Measurements from ENCODE around the gene OLFML2A.
"Not testable (repeated sequence)": the region's sequence is repeated elsewhere in the genome, so short reads cannot be mapped to it uniquely, and the experiment has no call there.

The OLFML2A gene

GRCh38 chr9:124820698-124821623 lies 44.0 kb downstream of the OLFML2A start:
- DNase-seq (ENCODE audit: low read depth in 2 of 2) = no peak

DNA sequence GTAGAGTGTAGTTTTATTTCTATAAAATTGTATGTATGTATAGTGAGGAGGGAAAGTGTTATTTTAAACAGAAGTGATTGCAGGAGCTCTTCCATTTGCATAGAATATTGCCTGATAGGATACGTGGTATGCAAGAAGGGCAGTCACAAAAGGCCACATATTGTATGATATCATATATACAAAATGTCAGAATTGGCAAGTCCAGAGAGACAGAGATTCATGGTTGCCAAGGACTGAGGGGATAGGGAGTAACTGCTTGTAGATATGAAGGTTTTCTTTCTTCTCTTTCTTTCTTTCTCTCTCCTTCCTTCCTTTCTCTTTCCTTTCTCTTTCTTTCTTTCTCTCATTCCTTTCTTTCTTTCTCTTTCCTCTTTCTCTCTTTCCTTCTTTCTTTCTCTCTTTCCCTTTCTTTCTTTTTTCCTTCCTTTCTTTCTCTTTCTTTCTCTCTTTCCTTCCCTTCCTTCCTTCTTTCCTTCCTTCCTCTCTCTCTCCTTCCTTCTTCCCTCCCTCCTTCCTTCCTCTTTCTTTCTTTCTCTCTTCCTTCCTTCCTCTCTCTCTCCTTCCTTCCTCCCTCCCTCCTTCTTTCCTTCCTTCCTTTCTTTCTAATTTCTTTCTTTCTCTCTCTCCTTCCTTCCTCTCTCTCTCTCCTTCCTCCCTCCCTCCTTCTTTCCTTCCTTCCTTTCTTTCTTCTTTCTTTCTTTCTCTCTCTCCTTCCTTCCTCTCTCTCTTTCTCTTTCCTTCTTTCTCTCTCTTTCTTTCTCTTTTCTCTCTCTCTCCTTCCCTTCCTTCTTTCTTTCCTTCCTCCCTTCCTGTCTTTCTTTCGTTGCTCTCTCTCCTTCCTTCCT lies 51.8 kb downstream of the OLFML2A start:
- no peak for DNase-seq (ENCODE audit: low read depth in 2 of 2)

DNA sequence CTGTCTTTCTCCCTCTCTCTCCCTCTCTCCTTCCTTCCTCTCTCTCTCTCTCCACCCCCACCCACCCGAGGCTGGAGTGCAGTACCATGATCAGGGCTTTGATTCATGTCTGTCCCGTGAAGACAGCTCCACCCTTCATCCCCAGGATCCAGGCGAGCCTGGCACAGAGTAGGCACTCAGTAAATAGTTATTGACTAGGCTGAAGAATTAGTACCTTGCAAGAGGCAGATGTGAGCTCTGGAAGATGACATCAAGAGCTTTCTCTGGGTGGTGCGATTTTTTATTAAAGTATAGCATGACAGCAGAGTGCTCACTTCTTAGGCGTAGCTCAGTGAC lies 52.4 kb downstream of the OLFML2A start:
- no peak for DNase-seq (ENCODE audit: low read depth in 2 of 2)

GRCh38 chr9:124830593-124830992 lies 53.7 kb downstream of the OLFML2A start:
- DNase-seq (ENCODE audit: low read depth in 2 of 2) = no peak

DNA sequence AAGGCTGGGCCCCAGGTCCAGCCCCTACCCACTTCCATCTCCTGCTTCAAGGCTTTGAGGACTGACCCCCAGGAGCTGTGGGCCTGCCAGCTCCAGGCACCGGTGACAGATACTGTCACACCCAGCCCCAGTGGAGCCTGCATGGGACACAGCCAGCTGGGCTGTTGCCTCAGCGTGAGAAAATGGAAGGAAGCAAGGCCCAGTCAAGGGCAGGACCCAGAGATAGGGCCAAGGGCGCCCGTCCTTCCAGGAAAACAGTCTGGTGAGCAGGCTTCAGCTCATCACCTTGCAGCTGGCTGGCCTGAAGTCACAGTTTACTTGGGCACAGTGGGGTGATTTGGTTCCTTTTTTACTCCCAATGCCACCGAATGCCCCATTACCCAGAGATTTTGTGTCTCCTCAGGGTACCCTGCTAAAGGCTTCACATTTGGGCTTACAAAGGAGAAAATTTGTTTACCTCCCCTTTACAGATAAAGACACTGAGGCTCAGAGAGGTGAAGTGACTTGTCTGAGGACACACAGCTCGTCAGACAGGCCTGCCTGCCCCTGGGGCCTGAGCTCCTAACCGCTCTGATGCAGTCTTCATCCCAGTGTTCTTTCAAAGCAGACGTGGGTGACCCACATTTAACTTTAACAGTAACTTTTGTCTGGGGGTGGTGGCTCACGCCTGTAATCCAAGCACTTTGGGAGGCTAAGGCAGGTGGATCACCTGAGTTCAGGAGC lies 54.9 kb downstream of the OLFML2A start:
- DNase-seq (ENCODE audit: low read depth in 2 of 2) = no peak

DNA sequence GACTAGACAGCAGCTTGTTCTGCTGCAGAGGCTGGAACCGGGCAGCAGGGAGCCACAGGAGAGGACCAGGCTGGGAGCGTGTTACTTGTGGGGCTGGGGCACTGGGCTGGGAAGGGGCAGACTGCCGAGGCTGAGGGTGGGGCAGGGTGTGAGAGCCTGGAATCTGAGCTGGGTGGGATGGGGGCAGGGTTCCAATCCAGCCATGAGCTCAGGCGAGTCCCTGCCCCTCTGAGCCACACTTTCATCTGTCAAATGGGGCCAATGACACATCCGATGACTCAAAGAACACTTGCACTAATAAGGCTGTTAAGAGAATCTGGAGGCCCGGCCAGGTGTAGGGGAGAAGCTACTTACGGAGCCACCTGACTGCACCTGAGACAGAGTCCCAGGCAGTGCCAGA lies 57.7 kb downstream of the OLFML2A start:
- DNase-seq (ENCODE audit: low read depth in 2 of 2) = no peak

GRCh38 chr9:124835026-124835557 lies 58.2 kb downstream of the OLFML2A start:
- DNase-seq (ENCODE audit: low read depth in 2 of 2) = no peak

DNA sequence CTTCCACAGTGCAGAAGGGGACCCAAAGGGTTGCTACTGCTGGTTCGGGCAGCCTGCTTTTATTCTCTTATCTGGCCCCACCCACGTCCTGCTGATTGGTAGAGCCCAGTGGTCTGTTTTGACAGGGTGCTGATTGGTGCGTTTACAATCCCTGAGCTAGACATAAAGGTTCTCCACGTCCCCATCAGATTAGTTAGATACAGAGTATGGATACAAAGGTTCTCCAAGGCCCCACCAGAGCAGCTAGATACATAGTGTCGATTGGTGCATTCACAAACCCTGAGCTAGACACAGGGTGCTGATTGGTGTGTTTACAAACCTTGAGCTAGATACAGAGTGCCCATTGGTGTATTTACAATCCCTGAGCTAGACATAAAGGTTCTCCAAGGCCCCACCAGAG lies 61.2 kb downstream of the OLFML2A start:
- not testable (repeated sequence) for DNase-seq (ENCODE audit: low read depth in 2 of 2)

DNA sequence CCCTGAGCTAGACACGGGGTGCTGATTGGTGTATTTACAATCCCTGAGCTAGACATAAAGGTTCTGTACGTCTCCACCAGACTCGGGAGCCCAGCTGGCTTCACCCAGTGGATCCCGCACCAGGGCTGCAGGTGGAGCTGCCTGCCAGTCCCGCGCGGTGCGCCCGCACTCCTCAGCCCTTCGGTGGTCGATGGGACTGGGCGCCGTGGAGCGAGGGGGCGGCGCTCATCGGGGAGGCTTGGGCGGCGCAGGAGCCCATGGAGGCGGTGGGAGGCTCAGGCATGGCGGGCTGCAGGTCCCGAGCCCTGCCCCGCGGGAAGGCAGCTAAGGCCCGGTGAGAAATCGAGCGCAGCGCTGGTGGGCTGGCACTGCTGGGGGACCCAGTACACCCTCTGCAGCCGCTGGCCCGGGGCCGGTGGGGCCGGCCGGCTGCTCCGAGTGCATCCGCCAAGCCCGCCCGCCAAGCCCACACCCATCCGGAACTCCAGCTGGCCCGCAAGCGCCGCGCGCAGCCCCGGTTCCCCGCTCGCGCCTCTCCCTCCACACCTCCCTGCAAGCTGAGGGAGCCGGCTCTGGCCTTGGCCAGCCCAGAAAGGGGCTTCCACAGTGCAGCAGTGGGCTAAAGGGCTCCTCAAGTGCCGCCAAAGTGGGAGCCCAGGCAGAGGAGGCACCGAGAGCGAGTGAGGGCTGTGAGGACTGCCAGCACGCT lies 61.8 kb downstream of the OLFML2A start:
- DNase-seq (ENCODE audit: low read depth in 2 of 2) = not testable (repeated sequence)

DNA sequence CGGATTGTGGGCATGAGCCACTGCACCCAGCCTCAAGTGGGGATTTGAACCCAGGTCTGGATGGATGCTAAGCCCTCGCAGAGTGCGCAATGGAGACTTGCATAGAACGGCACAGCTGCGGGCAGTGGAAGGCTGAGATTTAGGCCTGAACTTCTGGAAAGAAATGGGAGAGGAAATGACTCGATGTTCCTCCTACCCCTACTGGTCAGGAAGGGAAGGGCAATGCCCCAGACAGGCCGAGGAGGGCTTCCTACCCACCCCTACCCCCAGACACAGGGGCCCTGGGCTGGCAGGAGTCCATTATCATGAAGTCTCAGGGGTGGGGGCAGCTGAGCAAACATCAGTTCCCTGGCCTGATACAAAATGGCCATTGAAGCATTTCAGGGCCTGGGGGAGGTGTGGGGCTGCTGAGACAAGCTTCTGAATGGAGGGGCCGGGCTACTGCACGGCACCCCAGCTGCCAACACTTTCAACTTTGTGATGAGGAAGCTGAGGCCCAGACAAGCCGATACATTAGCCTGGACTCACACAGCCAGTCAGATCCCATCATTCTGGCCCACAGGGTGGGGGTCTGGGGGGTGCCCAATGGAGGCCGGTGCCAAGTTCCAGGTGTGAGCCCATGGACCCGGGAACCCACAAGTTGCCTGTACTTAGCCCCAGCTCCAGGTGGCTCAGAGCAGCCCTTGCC lies 62.8 kb downstream of the OLFML2A start:
- DNase-seq (ENCODE audit: low read depth in 2 of 2) = no peak

DNA sequence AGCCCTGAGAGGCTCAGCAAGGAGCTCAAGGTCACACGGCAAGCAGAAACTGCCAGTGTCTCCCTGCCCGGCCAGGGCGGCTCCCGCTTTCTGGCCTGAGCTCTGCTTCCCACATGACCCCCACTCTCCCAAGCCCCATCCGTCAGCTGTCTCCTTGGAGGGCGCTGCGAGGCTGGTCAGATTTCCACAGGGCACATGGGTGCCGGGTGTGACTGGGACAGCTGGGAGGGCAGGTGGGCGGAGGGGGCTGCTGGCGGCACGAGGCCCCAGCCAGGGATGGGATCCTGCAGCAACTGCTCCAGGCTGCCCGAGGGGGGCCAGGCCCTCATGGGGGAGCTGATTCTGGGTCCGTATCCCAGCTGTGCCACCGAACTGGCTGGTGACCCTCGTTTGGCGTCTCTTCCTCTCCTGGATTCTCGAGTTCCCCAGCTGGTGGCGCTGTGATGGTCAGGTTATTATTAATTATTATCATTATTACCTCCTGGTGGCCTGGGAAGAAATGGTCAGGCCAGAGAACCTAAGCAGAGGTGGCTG lies 63.4 kb downstream of the OLFML2A start:
- no peak for DNase-seq (ENCODE audit: low read depth in 2 of 2)

DNA sequence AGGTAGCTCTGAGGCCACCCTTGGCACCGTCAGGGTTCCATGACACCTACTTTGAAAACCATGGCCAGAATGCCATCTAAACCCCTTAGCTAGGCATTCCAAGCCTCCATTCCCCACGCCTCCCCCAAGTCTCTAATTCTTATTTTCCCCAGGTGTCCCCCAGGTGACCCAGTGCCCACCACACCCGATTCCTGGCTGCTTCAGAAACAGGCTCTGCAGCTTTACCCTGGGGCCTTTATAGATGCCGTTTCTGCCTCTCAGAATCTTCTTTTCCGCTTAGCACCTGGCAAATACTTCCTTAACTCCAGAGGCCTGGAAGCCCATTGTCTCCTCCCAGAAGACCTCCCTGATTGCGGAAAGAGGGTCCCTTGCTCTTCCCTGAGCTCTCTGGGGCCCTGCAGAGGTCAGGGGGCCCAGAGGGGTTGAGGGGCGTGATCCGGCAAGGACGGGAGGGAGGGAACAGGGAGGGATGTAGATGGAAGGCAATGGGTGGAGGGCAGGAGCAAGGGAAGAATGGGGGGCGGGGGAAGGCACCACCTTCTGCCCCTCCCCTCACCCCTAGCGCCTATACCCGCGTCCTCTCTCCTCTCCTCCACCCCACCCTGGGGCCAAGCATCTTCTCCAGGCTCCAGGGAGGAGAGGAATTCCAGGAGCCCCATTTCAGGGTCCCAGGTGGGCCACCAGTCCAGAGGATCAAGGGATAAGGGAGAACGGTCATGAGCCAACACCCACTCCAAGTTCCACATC lies 64.3 kb downstream of the OLFML2A start:
- no peak for DNase-seq (ENCODE audit: low read depth in 2 of 2)

- DNase-seq (ENCODE audit: low read depth in 2 of 2) = no peak
These were observed 66.6 kb downstream of the OLFML2A start for GRCh38 chr9:124843456-124844034.

- DNase-seq (ENCODE audit: low read depth in 2 of 2) = no peak
These were observed 67.4 kb downstream of the OLFML2A start for GRCh38 chr9:124844291-124844690.

DNA sequence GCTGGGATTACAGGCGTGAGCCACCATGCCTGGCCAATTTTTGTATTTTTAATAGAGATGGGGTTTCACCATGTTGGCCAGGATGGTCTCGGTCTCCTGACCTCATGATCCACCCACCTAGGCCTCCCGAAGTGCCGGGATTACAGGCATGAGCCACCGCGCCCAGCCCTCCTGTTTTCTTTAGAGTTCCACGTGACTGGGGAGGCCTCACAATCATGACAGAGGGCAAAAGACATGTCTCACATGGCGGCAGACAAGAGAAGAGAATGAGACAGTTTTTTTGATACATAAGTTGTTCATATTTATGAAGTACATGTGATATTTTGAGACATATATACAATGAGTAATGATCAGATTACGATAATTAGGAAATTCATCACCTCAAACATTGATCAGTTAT lies 69.5 kb downstream of the OLFML2A start:
- DNase-seq (ENCODE audit: low read depth in 2 of 2) = not testable (repeated sequence)

DNA sequence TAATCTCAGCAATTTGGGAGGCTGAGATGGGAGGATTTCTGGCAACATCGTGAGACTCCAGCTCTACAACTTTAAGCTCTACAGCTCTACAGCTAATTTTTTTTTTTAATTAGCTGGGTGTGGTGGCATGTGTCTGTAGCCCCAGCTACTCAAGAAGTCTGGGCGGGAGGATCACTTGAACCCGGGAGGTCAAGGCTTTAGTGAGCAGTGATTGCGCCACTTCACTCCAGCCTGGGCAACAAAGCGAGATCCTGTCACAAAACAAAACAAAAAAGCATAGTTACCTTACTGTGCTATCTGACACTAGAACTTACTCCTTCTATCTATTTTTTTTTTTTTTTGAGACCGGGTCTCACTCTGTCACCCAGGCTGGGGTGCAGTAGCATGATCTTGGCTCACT lies 70.0 kb downstream of the OLFML2A start:
- DNase-seq (ENCODE audit: low read depth in 2 of 2) = no peak

DNA sequence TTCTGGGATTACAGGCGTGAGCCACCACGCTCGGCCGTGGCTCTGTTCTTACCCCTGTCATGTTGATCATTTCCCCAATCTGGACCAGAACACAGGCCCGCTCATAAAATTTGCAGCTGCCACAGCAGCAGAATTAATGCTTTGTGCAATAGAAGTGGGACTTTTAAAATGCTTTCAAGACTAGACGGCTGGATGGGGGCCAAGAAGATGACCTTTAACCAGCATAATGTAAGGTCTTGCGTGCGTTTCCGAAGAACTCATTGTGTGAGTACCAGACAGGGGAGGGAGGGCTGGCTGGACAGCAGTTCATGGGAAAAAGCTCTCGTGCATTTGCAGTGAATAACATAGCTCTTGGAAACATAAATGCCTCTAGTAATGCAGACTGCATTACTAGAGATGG lies 72.9 kb downstream of the OLFML2A start:
- no peak for DNase-seq (ENCODE audit: low read depth in 2 of 2)

DNA sequence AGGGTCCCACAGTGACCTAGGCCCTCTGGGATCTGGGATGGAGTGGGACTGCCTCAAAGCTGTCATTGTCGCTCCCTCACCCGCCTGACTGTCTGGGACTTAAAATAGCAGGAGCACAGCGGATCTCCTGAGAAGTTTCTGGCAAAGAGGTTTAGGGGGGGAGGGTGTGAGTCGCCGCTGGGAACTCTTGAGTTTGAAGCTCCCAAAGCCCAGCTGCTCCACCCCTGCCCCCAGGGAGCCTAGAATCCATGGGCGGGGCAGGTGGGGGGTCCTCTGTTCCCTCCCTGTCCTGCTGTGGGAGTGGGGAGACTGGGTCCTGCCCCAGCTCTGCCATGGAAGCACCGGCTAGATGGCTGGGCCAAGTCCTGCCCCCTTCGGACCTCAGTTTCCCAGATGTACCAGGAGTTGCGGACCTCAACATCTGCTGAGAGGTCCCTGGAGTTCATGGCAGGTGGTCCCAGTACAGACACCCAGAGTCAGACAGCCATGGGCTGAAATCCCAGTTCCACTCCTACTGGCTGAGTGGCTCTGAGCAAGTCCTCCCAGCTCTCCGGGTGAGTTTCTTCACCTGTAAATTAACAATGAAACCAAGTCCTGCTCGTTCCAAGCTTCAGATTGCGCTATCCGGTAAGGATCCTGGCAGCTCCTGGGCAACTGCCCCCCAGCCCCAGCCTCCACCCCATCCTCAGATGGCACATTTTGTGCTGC lies 75.3 kb downstream of the OLFML2A start:
- DNase-seq (ENCODE audit: low read depth in 2 of 2) = no peak

All from stimulated activated CD4-positive, alpha-beta T cell treated with anti-CD3 and anti-CD28 coated beads, Interleukin-4, amount 100 ng/mL, for 48 hours (primary cell).